Lower leg skin (tissue), 4 donors: ENCODE measurements around the gene JAK1. TPM values are rescaled to one million over a fixed set of nuclear protein-coding genes. Genes with fewer than 3 reads are reported as not detected.

Experiments used
- DNase-seq, 2 donors: peaks; one replicate each; pipeline ENCODE4 v3.0.0-alpha.2; 2019; ENCODE audit warnings: low spot score in 2 of 2
- H3K4me3 ChIP-seq: fragments of 200-600 bp; sonication (generic); 2 replicates; pipeline ENCODE4 v1.5.1; 2017; ENCODE audit warnings: mild to moderate bottlenecking, low read depth; ENCODE audit not compliant: poor library complexity, severe bottlenecking
- POLR2A ChIP-seq, 2 donors: fragments of 450-650 bp; IDR thresholded peaks; one replicate each; pipeline ENCODE4 v1.6.1; 2016 to 2017; ENCODE audit warnings: antibody characterized with exemption in 2 of 2, mild to moderate bottlenecking in 1 of 2, moderate library complexity in 1 of 2
- WGBS, 2 donors: methylation state at CpG; one replicate each; pipeline ENCODE4 v1.1.5; 2018; 5-methylcytosine and 5-hydroxymethylcytosine counted together
- intact Hi-C: fragments of 100-400 bp; cut with DNase I; formaldehyde crosslinking; loops from one replicate; pipeline ENCODE4 v1.15.0; 2023; ENCODE audit warnings: low total_unique reads
- total RNA-seq, 4 donors: library from RNA; depleted of rRNA; stranded (reverse); fragments of >200 nt; gene quantifications; one replicate each; pipeline ENCODE4 v1.1.0, GENCODE V29; 2016
- TF ChIP-seq, protein P1 (sequence below), 3 donors: fragments of 450-650 bp; IDR thresholded peaks; one replicate each; pipeline ENCODE4 v1.5.1; 2016; ENCODE audit warnings: antibody characterized with exemption in 3 of 3, mild to moderate bottlenecking in 3 of 3, moderate library complexity in 2 of 3

The JAK1 gene
- total RNA-seq, 4 donors from 2014 or later: 97.1 to 159 (median 129) TPM

- DNase-seq: no peak
- TF ChIP-seq POLR2A (IDR thresholded peaks at IDR 0.05): no peak
- TF ChIP-seq, protein P1, sequence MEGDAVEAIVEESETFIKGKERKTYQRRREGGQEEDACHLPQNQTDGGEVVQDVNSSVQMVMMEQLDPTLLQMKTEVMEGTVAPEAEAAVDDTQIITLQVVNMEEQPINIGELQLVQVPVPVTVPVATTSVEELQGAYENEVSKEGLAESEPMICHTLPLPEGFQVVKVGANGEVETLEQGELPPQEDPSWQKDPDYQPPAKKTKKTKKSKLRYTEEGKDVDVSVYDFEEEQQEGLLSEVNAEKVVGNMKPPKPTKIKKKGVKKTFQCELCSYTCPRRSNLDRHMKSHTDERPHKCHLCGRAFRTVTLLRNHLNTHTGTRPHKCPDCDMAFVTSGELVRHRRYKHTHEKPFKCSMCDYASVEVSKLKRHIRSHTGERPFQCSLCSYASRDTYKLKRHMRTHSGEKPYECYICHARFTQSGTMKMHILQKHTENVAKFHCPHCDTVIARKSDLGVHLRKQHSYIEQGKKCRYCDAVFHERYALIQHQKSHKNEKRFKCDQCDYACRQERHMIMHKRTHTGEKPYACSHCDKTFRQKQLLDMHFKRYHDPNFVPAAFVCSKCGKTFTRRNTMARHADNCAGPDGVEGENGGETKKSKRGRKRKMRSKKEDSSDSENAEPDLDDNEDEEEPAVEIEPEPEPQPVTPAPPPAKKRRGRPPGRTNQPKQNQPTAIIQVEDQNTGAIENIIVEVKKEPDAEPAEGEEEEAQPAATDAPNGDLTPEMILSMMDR (IDR thresholded peaks at IDR 0.05): no peak
- H3K4me3 ChIP-seq: no peak overlapping the region
- 97 to 100% methylated on average over 1 of the region's 1 CpG for WGBS, 2 donors
- intact Hi-C loops: no loop called here
Observed at GRCh38 chr1:64814427-64814826, 151.9 kb downstream of the JAK1 start.

- H3K4me3 ChIP-seq: no peak overlapping the region
- intact Hi-C loops: no loop called here
- no peak for TF ChIP-seq POLR2A (IDR thresholded peaks at IDR 0.05)
- TF ChIP-seq, protein P1 (IDR thresholded peaks at IDR 0.05): no peak
- DNase-seq: no peak
- WGBS, 2 donors: 82% methylated on average over 6 of the region's 6 CpGs
Observed at GRCh38 chr1:64811131-64811530, 155.2 kb downstream of the JAK1 start.

GRCh38 chr1:64810001-64810400, 156.3 kb downstream of the JAK1 start:
- H3K4me3 ChIP-seq: no peak overlapping the region
- no peak for DNase-seq
- TF ChIP-seq, protein P1 (IDR thresholded peaks at IDR 0.05): no peak
- TF ChIP-seq POLR2A (IDR thresholded peaks at IDR 0.05): no peak
- intact Hi-C loops: no loop called here
- WGBS, 2 donors: 77 to 90% methylated on average over 1 of the region's 1 CpG

DNA sequence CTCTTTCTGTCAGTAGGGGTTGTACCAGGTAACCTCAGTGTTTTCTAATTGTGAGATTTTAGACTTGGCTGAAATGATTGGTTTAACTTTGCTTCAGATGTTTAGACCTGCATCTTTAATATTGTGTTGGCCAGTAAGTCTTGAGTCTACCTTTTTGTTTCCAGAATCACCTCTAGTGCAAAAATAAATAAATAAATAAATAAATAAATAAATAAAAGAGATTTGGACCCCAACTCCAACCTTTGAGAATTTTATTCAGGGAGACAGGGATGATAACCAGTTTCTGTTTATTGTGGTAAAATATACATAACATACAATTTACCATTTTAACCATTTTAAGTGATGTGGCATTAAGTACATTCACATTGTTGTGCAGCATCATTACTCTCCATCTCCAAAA, 157.0 kb downstream of the JAK1 start:
- DNase-seq: no peak
- intact Hi-C loops: no loop called here
- no peak overlapping the region for H3K4me3 ChIP-seq
- TF ChIP-seq, protein P1 (IDR thresholded peaks at IDR 0.05): no peak
- no peak for TF ChIP-seq POLR2A (IDR thresholded peaks at IDR 0.05)

- DNase-seq: no peak
- H3K4me3 ChIP-seq: no peak overlapping the region
- WGBS, 2 donors: 96 to 97% methylated on average over 6 of the region's 6 CpGs
- intact Hi-C loops: no loop called here
- TF ChIP-seq, protein P1 (IDR thresholded peaks at IDR 0.05): no peak
- TF ChIP-seq POLR2A (IDR thresholded peaks at IDR 0.05): no peak
Observed at GRCh38 chr1:64801851-64802523, 164.4 kb downstream of the JAK1 start.

DNA sequence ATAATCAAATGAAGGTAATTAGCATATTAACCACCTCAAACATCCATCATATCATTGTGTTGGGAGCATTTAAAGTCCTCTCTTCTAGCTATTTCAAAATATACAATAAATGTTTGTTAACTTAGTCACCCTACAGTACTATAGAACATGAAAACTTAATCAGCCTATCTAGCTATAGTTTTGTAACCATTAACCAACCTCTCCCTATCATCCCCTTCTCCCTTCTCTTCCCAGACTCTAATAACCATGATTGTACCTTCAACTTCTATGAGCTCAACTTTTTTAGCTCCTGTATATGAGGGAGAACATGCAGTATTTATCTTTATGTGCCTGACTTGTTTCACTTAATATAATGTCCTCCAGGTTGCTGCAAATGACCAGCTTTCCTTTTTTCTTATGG, 167.5 kb downstream of the JAK1 start:
- no peak for DNase-seq
- intact Hi-C loops: no loop called here
- H3K4me3 ChIP-seq: no peak overlapping the region
- TF ChIP-seq, protein P1 (IDR thresholded peaks at IDR 0.05): no peak
- no peak for TF ChIP-seq POLR2A (IDR thresholded peaks at IDR 0.05)
